ENCODE data around the gene FYB1. TPM values are rescaled to one million over a fixed set of nuclear protein-coding genes. Genes with fewer than 3 reads are reported as not detected.

Gene FYB1
- polyA plus RNA-seq, 3 donors = 75.3 to 141 (median 118) TPM

- no peak overlapping the region for H2AFZ ChIP-seq (ENCODE audit: insufficient read depth, low read depth, low read length, poor library complexity, severe bottlenecking)
- no peak overlapping the region for H3K27ac ChIP-seq (ENCODE audit: low read depth in 1 of 2, low read length in 2 of 2)
- peaks cover 74 to 87% of the 10 kb centered on the region in 2 donors for H3K36me3 Mint-ChIP-seq
Observed at GRCh38 chr5:39108987-39109386, 110.4 kb downstream of the FYB1 start.

DNA sequence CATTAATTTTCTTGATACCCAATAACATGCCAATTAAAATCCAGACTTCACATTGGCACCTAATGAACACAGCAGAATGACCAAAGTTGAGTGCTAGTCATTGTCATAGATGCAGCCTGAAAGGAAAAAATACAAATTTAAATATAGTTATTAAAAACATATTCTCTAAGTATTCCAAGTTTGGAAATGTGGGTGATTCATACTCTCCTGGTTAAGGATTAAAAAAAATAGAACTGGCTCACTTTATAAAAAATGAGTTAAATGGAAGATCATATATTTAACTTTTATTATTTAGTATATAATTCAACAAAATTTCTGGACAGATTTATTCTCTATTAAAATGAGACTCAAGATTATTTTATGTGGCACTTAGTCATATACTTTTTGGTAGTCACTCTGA lies 112.0 kb downstream of the FYB1 start:
- Mint-ChIP-seq H3K4me3 (no peak overlapping the region), H3K4me1 (no peaks in the 10 kb centered on the region), H3K9me3 (no peaks in the 10 kb centered on the region), H3K36me3 (peaks cover 73 to 87% of the 10 kb centered on the region in 2 donors), H3K27me3 (ENCODE audit: low read depth in 3 of 3) (no peaks in the 10 kb centered on the region), H3K27ac (no peak overlapping the region)
- Histone ChIP-seq H2AFZ (ENCODE audit: insufficient read depth, low read depth, low read length, poor library complexity, severe bottlenecking) (no peak overlapping the region), H3K36me3 (replicated peaks in 1 of 2; ENCODE audit: control insufficient read depth in 1 of 2, insufficient read depth in 2 of 2, low read length in 2 of 2) (peaks cover 97 to 100% of the 10 kb centered on the region in 2 donors), H3K9ac (ENCODE audit: insufficient read depth, low read length, poor library complexity, severe bottlenecking) (no peak overlapping the region), H3K9me3 (replicated peaks in 1 of 2; ENCODE audit: control insufficient read depth in 1 of 2, insufficient read depth in 1 of 2, low read length in 2 of 2) (no peaks in the 10 kb centered on the region), H4K20me1 (ENCODE audit: insufficient read depth, low read length) (peaks cover 90% of the 10 kb centered on the region), H3K27me3 (ENCODE audit: control insufficient read depth in 2 of 2, insufficient read depth in 2 of 2, low read length in 2 of 2) (no peaks in the 10 kb centered on the region), H3K79me2 (ENCODE audit: insufficient read depth, low read length) (no peaks in the 10 kb centered on the region), H3K4me2 (replicated peaks; ENCODE audit: extremely low read depth, low read length, poor library complexity, severe bottlenecking) (no peak overlapping the region), H3K27ac (ENCODE audit: low read depth in 1 of 2, low read length in 2 of 2) (no peak overlapping the region), H3K4me3 (replicated peaks in 1 of 3; ENCODE audit: low read depth in 2 of 3, low read length in 3 of 3) (no peak overlapping the region), H3K4me1 (ENCODE audit: control insufficient read depth in 1 of 2, insufficient read depth in 2 of 2, low read length in 2 of 2) (no peaks in the 10 kb centered on the region)
- no peak for DNase-seq
- TF ChIP-seq, protein P1, sequence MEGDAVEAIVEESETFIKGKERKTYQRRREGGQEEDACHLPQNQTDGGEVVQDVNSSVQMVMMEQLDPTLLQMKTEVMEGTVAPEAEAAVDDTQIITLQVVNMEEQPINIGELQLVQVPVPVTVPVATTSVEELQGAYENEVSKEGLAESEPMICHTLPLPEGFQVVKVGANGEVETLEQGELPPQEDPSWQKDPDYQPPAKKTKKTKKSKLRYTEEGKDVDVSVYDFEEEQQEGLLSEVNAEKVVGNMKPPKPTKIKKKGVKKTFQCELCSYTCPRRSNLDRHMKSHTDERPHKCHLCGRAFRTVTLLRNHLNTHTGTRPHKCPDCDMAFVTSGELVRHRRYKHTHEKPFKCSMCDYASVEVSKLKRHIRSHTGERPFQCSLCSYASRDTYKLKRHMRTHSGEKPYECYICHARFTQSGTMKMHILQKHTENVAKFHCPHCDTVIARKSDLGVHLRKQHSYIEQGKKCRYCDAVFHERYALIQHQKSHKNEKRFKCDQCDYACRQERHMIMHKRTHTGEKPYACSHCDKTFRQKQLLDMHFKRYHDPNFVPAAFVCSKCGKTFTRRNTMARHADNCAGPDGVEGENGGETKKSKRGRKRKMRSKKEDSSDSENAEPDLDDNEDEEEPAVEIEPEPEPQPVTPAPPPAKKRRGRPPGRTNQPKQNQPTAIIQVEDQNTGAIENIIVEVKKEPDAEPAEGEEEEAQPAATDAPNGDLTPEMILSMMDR (IDR thresholded peaks at IDR 0.05) = no peak
- intact Hi-C loops (cut with micrococcal nuclease) = no loop called here

More at GRCh38 chr5:39108987-39109386, 110.4 kb downstream of the FYB1 start:
- Mint-ChIP-seq H3K27ac (no peak overlapping the region), H3K27me3 (ENCODE audit: low read depth in 3 of 3) (no peaks in the 10 kb centered on the region), H3K4me3 (no peak overlapping the region), H3K4me1 (no peaks in the 10 kb centered on the region), H3K9me3 (no peaks in the 10 kb centered on the region)
- no CpG with 5 or more reads among the region's 3 CpGs for WGBS (ENCODE audit: insufficient coverage)
- Histone ChIP-seq H3K4me1 (ENCODE audit: control insufficient read depth in 1 of 2, insufficient read depth in 2 of 2, low read length in 2 of 2) (no peaks in the 10 kb centered on the region), H3K9me3 (replicated peaks in 1 of 2; ENCODE audit: control insufficient read depth in 1 of 2, insufficient read depth in 1 of 2, low read length in 2 of 2) (no peaks in the 10 kb centered on the region), H3K79me2 (ENCODE audit: insufficient read depth, low read length) (no peaks in the 10 kb centered on the region), H3K27me3 (ENCODE audit: control insufficient read depth in 2 of 2, insufficient read depth in 2 of 2, low read length in 2 of 2) (no peaks in the 10 kb centered on the region), H3K4me2 (replicated peaks; ENCODE audit: extremely low read depth, low read length, poor library complexity, severe bottlenecking) (no peak overlapping the region), H3K36me3 (replicated peaks in 1 of 2; ENCODE audit: control insufficient read depth in 1 of 2, insufficient read depth in 2 of 2, low read length in 2 of 2) (peaks cover 97 to 100% of the 10 kb centered on the region in 2 donors), H3K9ac (ENCODE audit: insufficient read depth, low read length, poor library complexity, severe bottlenecking) (no peak overlapping the region), H4K20me1 (ENCODE audit: insufficient read depth, low read length) (peaks cover 95% of the 10 kb centered on the region), H3K4me3 (replicated peaks in 1 of 3; ENCODE audit: low read depth in 2 of 3, low read length in 3 of 3) (no peak overlapping the region)
- TF ChIP-seq, protein P1 (IDR thresholded peaks at IDR 0.05) = no peak
- intact Hi-C loops (cut with micrococcal nuclease) = no loop called here
- no peak for DNase-seq

Measured in CD14-positive monocyte (primary cell).